Endothelial cell of umbilical vein (primary cell): Measurements from ENCODE around the gene EPB41L4B. TPM values are rescaled to one million over a fixed set of nuclear protein-coding genes. Genes with fewer than 3 reads are reported as not detected.

Experiments
- BruUV-seq: library from RNA; stranded (reverse); fragments of 400-500 nt; replicated peaks from 2 replicates; lab custom pipeline; 2021; lab: Mats Ljungman, UMichigan
- CTCF ChIA-PET: fragments of 300-600, 350-600 bp; sonication (Branson Sonifier 250); formaldehyde crosslinking; loops from one replicate; lab custom pipeline; 2021; ENCODE audit warnings: antibody characterized with exemption, inconsistent platforms; lab: Charles Lee
- POLR2A ChIA-PET: fragments of 300-600, 350-600 bp; sonication (Branson Sonifier 250); formaldehyde crosslinking; loops from one replicate; lab custom pipeline; 2021; ENCODE audit warnings: antibody characterized with exemption, inconsistent platforms; lab: Charles Lee
- DNase-seq: peaks from one replicate; pipeline ENCODE4 v3.0.0-alpha.2; 2011; ENCODE audit warnings: low read depth, low spot score
- FAIRE-seq: peaks from 2 replicates; lab custom pipeline; 2011; peaks lifted over from hg19 to GRCh38; lab: Jason Lieb, UNC
- H2AFZ ChIP-seq: 2 replicates; pipeline ENCODE4 v1.6.0; 2012; ENCODE audit warnings: low read depth, low read length, control low read depth, inconsistent platforms
- H3K27ac ChIP-seq: 2 replicates; pipeline ENCODE4 v1.5.1; 2011; ENCODE audit warnings: low read depth, mild to moderate bottlenecking, control low read depth, low read length, moderate library complexity; ENCODE audit not compliant: insufficient read depth
- H3K27me3 ChIP-seq, 2 experiments: 2 replicates each; pipeline versions ENCODE4 v1.6.0 to v1.6.1; 2011; ENCODE audit warnings: low read length in 2 of 2, mixed read lengths in 1 of 2; ENCODE audit not compliant: control insufficient read depth in 2 of 2, insufficient read depth in 2 of 2
- H3K36me3 ChIP-seq, 2 experiments: 2 replicates in 1 of 2; 3 replicates in 1 of 2; pipeline ENCODE4 v1.5.1; 2011; ENCODE audit warnings: low read length in 2 of 2, mild to moderate bottlenecking in 1 of 2, moderate library complexity in 1 of 2; ENCODE audit not compliant: control insufficient read depth in 2 of 2, insufficient read depth in 2 of 2; ENCODE audit errors: extremely low read depth in 1 of 2
- H3K4me1 ChIP-seq: 3 replicates; pipeline ENCODE4 v1.5.1; 2011; ENCODE audit warnings: mild to moderate bottlenecking, low read length; ENCODE audit not compliant: control insufficient read depth, insufficient read depth; ENCODE audit errors: extremely low read depth
- H3K4me2 ChIP-seq: 2 replicates; pipeline ENCODE4 v1.6.1; 2011; ENCODE audit warnings: low read length, control low read depth, mixed read lengths; ENCODE audit not compliant: insufficient read depth
- H3K4me3 ChIP-seq, 3 experiments: fragments of 200-600 bp in 1 of 3; sonication (generic), shearing (Covaris generic) in 1 of 3; replicated peaks in 1 of 3; 2 replicates each; pipeline ENCODE4 v1.5.1; 2011 to 2016; ENCODE audit warnings: control low read depth in 3 of 3, low read length in 3 of 3, mild to moderate bottlenecking in 2 of 3, inconsistent platforms in 1 of 3, low read depth in 1 of 3, moderate library complexity in 1 of 3; ENCODE audit not compliant: insufficient read depth in 1 of 3
- H3K79me2 ChIP-seq: 2 replicates; pipeline ENCODE4 v1.6.0; 2012; ENCODE audit warnings: low read length, inconsistent platforms; ENCODE audit not compliant: control insufficient read depth, insufficient read depth
- H3K9ac ChIP-seq: replicated peaks from 2 replicates; pipeline ENCODE3; 2011; ENCODE audit warnings: low read length, control low read depth; ENCODE audit not compliant: insufficient read depth; ENCODE audit errors: extremely low read depth
- H3K9me1 ChIP-seq: replicated peaks from 3 replicates; pipeline ENCODE4 v1.6.0; 2011; ENCODE audit warnings: mild to moderate bottlenecking, low read length; ENCODE audit not compliant: control insufficient read depth, insufficient read depth; ENCODE audit errors: extremely low read depth
- H3K9me3 ChIP-seq: replicated peaks from 2 replicates; pipeline ENCODE4 v1.5.1; 2012; ENCODE audit warnings: low read length, inconsistent platforms; ENCODE audit not compliant: control insufficient read depth, insufficient read depth
- H4K20me1 ChIP-seq: replicated peaks from 2 replicates; pipeline ENCODE3; 2011; ENCODE audit warnings: mild to moderate bottlenecking, low read length; ENCODE audit not compliant: control insufficient read depth, insufficient read depth; ENCODE audit errors: extremely low read depth
- CTCF ChIP-seq, 2 donors: IDR thresholded peaks; 1 replicate in 1 of 2; 2 replicates in 1 of 2; pipeline ENCODE4 v1.5.1; 2011; ENCODE audit warnings: low read length in 2 of 2, mild to moderate bottlenecking in 2 of 2, moderate library complexity in 2 of 2, control low read depth in 1 of 2, inconsistent platforms in 1 of 2, low read depth in 1 of 2; ENCODE audit not compliant: insufficient read depth in 1 of 2; ENCODE audit errors: extremely low read depth in 1 of 2
- EZH2 ChIP-seq: IDR thresholded peaks from 2 replicates; pipeline ENCODE4 v1.6.1; 2012; ENCODE audit warnings: borderline replicate concordance, low read depth, mild to moderate bottlenecking, moderate library complexity, low read length, inconsistent platforms; ENCODE audit not compliant: severe bottlenecking
- FOS ChIP-seq: IDR thresholded peaks from 2 replicates; pipeline ENCODE4 v1.6.1; 2011; ENCODE audit warnings: mild to moderate bottlenecking, low read length, moderate library complexity, borderline replicate concordance; ENCODE audit not compliant: insufficient read depth
- GATA2 ChIP-seq: IDR thresholded peaks from 2 replicates; pipeline ENCODE4 v1.7.0; 2011; ENCODE audit warnings: low read depth, mild to moderate bottlenecking, moderate library complexity, mixed read lengths, low read length; ENCODE audit not compliant: insufficient read length, insufficient read depth
- JUN ChIP-seq: IDR thresholded peaks from 2 replicates; pipeline ENCODE4 v1.6.1; 2011; ENCODE audit warnings: borderline replicate concordance, low read depth; ENCODE audit not compliant: insufficient read length, insufficient read depth
- MAX ChIP-seq: IDR thresholded peaks from 2 replicates; pipeline ENCODE4 v1.6.1; 2011; ENCODE audit not compliant: insufficient read depth, insufficient read length
- MYC ChIP-seq: IDR thresholded peaks from one replicate; pipeline ENCODE4 v1.6.1; 2011; ENCODE audit warnings: mild to moderate bottlenecking, low read depth, low read length
- POLR2AphosphoS5 ChIP-seq: IDR thresholded peaks from 2 replicates; pipeline ENCODE4 v1.6.1; 2012; ENCODE audit warnings: low read depth, mild to moderate bottlenecking, control low read depth, low read length, moderate library complexity; ENCODE audit not compliant: insufficient read depth
- dilution Hi-C: fragments of 300-500 bp; cut with MboI; formaldehyde crosslinking; loops from one replicate; pipeline ENCODE4 v1.15.0; 2019; ENCODE audit warnings: low sequenced_read_pairs; ENCODE audit not compliant: extremely low pct_ligation_motif_present
- intact Hi-C: fragments of 100-400 bp; cut with micrococcal nuclease; formaldehyde crosslinking; loops from one replicate; pipeline ENCODE4 v1.10.0; 2022
- polyA plus RNA-seq, 4 experiments: library from polyadenylated mRNA; depleted of rRNA in 3 of 4; stranded (reverse) in 3 of 4; unstranded in 1 of 4; fragments of >200 nt; gene quantifications; 2 replicates each; pipeline versions ENCODE4 v1.2.1 to v1.2.3, GENCODE V29; 2011 to 2012; ENCODE audit warnings: missing spikeins in 1 of 4
- total RNA-seq: library from RNA; stranded (reverse); gene quantifications from 2 replicates; pipeline ENCODE4 v1.2.3, GENCODE V29; 2021

The EPB41L4B gene
- total and polyA plus RNA-seq, 2 donors (not counting 3 experiments of a cell fraction or from before 2014, with no cell fraction given): 0.10 to 0.15 TPM

GRCh38 chr9:109149722-109150121, 171.1 kb downstream of the EPB41L4B start:
- Histone ChIP-seq H3K4me2 (no peak overlapping the region), H3K36me3 (no peaks in the 10 kb centered on the region), H3K9ac (no peak overlapping the region), H3K27me3 (peaks cover 6 to 15% of the 10 kb centered on the region in 2 experiments), H3K4me3 (no peak overlapping the region), H3K9me3 (no peaks in the 10 kb centered on the region), H3K27ac (no peak overlapping the region), H3K79me2 (no peaks in the 10 kb centered on the region), H4K20me1 (no peaks in the 10 kb centered on the region), H2AFZ (no peak overlapping the region), H3K4me1 (no peaks in the 10 kb centered on the region), H3K9me1 (no peaks in the 10 kb centered on the region)
- CTCF ChIA-PET: no interaction called here
- POLR2A ChIA-PET: no interaction called here
- DNase-seq (no peak), FAIRE-seq (no peak)
- intact Hi-C loops: no loop called here
- BruUV-seq: no TSS peak
- dilution Hi-C loops: no loop called here
- no peak for TF ChIP-seq MYC
- TF ChIP-seq POLR2AphosphoS5: no peak
- no peak for TF ChIP-seq JUN
- no peak for TF ChIP-seq MAX

- Histone ChIP-seq H3K79me2 (no peaks in the 10 kb centered on the region), H3K27ac (no peak overlapping the region), H3K4me3 (no peak overlapping the region), H3K4me1 (no peaks in the 10 kb centered on the region), H3K36me3 (no peaks in the 10 kb centered on the region), H3K9me1 (no peaks in the 10 kb centered on the region), H3K9me3 (no peaks in the 10 kb centered on the region), H3K4me2 (no peak overlapping the region), H3K9ac (no peak overlapping the region), H2AFZ (no peak overlapping the region), H4K20me1 (no peaks in the 10 kb centered on the region), H3K27me3 (peaks cover 6 to 15% of the 10 kb centered on the region in 2 experiments)
- TF ChIP-seq FOS (no peak), MYC (no peak), MAX (no peak), POLR2AphosphoS5 (no peak), CTCF (IDR thresholded peaks at IDR 0.05; ENCODE audit: extremely low read depth in 1 of 2, insufficient read depth in 1 of 2, low read depth in 1 of 2, low read length in 2 of 2) (no peak), GATA2 (no peak), EZH2 (no peak), JUN (no peak)
- intact Hi-C loops (no loop called here), dilution Hi-C loops (no loop called here)
- no TSS peak for BruUV-seq
- FAIRE-seq (no peak), DNase-seq (no peak)
- ChIA-PET POLR2A (no interaction called here), CTCF (interaction anchor here (1.1 kb wide), 1 partner anchor 9 kb away, joined by 3 read pairs; no protein-coding TSS in a partner anchor)
Measured at GRCh38 chr9:109149089-109149488, 171.8 kb downstream of the EPB41L4B start.
